ENCODE measurements around the gene UBALD2.
A peak's percentile ranks its signal among the peaks of the same experiment; 100 is the strongest.
"Not testable (repeated sequence)": the region's sequence is repeated elsewhere in the genome, so short reads cannot be mapped to it uniquely, and the experiment has no call there.

The UBALD2 gene

GRCh38 chr17:76246080-76247066, 18.8 kb upstream of the UBALD2 start:
- DNase-seq: no peak

DNA sequence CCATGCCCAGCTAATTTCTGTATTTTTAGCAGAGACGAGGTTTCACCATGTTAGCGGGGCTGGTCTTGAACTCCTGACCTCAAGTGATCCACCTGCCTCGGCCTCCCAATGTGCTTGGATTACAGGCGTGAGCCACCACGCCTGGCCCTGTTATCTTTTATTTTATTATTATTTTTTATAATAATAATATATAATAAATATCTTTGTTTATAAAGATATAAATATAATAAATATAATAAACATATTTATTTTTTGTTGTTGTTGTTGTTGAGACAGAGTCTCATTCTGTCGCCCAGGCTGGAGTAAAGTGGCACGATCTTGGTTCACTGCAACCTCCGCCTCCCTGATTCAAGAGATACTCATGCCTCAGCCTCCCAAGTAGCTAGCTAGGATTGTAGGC, 17.8 kb upstream of the UBALD2 start:
- no peak for DNase-seq

- DNase-seq: no peak
Observed at GRCh38 chr17:76248013-76248782, 16.9 kb upstream of the UBALD2 start.

DNA sequence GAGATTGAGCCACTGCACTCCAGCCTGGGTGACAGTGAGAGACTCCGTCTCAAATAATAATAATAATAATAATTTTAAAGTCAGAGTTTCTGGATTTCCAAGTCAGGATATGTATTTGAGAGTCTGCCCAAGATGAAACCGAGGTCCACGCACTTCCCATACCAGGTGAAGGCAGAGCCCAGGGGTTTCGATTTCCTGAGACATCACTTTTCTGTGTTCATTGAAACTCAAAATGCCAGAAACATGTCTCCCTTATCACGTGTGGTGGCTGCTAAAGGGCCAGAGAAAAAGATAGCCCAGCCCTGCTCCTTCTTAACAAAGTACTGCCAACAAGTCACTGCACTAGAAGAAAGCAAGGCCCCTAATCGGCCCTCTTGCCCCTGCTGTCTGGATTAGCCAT, 15.0 kb upstream of the UBALD2 start:
- no peak for DNase-seq

DNA sequence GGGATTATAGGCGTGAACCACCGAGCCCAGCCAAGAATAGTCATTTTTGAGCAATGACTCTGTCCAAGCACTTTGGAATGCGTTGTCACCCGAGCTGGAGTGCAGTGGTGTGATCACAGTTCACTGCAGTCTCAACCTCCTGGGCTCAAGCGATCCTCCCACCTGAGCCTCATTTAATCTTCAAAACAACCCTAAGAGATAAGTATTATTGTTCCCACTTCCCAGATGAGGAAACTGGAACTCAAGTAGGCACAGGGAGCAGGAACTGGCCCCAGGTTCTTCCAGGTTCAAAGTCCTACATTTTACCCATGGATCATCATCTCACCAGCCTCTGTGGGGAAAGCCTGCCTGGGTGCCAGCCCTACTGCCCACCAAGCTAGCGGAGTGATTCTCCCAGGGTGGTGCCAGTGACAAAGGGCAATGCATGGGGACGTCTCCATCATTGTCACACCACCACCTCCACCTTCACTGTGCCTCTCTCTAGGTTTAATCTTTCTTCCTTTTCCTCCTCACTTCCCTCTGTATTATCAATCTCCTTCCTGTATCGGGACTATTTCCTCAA, 13.6 kb upstream of the UBALD2 start:
- no peak for DNase-seq

GRCh38 chr17:76252040-76252954, 12.9 kb upstream of the UBALD2 start:
- no peak for DNase-seq

GRCh38 chr17:76252967-76253766, 12.0 kb upstream of the UBALD2 start:
- DNase-seq: not testable (repeated sequence)

GRCh38 chr17:76253841-76254240, 11.3 kb upstream of the UBALD2 start:
- DNase-seq: no peak

DNA sequence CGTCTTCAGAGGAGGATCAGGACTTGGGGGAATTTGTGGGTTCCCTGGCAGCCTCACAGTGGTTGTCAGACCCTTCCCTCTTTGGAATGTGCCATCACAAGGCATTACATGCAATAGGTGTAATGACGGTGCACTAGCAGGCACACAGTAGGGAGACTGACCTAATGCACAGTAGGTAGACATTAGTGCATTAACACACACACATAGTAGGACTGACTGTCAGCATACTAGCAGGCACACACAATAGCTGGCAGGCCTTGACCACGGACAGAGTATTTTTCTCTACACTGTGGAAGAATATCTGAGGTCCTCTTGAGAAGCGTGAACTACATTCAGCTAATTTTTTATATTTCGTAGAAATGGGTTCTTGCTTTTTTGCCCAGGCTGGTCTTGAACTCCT, 10.9 kb upstream of the UBALD2 start:
- DNase-seq: no peak

- no peak for DNase-seq
Observed at GRCh38 chr17:76255801-76256429, 9.2 kb upstream of the UBALD2 start.

GRCh38 chr17:76256430-76257050, 8.6 kb upstream of the UBALD2 start:
- DNase-seq: not testable (repeated sequence)

DNA sequence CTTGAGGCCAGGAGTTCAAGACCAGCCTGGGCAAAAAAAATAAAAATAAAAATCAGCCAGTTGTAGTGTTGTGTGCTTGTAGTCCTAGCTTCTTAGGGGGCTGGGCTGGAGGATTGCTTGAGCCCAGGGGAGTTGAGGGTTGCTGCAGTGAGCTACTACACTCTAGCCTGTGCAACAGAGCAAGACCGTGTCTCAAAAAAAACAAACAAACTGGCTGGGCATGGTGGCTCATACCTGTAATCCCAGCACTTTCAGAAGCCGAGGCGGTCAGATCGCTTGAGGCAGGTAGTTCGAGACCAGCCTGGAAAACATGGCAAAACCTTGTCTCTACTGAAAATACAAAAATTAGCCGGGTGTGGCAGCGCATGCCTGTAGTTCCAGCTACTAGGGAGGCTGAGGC, 4.9 kb upstream of the UBALD2 start:
- no peak for DNase-seq

DNA sequence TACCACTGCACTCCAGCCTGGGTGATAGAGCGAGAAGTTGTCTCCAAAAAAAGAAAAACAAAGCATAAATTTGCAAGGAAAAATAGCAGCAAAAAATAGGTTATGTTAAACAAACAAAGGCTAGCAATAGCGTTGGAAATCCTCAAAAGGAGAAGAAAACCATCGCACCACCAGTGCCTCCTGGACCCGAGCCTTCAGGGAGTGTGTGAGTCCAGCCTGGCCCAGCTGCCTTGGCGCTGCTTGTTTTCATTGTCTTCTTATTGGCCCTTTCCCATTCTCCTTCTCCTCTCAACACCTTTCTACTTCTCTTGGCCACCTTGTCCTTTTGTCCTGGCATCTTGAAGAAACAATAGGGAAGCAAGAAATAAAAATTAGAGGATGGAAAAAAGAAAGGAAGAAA, 4.5 kb upstream of the UBALD2 start:
- no peak for DNase-seq

DNA sequence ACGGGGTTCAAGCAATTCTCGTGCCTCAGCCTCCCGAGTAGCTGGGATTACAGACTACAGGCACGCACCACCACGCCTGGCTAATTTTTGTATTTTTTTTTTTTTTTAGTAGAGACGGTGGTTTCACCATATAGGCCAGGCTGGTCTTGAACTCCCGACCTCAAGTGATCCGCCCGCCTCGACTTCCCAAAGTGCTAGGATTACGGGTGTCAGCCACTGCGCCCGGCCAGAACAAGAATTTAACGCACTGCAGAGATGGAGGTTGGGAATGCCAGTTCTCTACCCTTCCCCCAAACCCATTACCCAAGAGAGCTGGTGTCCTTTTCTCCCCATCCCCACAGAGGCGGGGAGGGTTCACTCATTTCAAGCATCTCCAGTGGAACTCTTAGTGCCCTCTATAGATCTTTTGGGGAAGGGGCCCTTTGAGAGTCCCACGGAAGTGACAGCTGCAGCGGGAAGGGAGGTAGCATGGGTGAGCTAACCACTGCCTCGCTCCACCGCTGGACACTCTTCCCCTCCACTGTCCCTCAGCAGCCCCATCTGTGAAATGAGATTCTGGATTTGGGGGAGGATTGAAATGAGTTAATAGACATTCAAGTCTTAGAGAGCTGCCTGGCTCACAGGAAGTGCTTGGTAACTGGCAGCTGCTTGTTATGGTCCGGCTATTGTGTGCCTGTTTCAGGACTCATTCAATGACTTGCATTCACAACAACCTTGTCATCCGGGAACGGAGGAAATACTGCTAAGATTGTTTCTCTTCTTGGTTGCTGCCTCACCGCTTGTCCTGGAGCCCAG, 3.5 kb upstream of the UBALD2 start:
- no peak for DNase-seq

DNA sequence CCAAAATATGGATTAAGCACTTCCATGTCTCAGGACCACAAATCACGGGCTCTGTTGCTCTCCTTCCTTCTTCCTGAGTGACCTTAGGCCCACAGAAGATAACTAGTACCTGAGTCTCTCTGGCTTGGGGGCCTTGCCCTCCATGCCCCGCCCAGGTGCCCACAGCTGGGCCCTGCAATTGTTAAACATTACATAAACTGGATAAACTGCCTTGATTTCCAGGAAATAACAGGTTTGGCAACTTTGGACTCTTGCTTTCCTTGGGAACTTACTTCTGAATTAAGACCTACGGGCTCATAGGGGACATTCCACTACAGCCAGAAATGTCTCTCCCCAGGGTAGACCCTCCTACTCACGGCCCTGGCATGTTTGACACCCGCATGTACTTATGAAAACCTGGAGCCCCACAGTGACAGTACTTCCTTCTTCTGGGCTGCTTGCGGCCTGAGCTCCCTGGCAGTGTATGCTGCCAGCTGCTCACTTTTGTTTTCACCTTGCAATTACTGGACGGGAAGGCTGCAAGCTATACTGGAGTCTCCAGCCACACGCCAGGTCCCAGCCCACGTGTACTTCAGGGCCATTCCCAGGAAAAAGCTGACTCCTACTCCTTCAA, 2.3 kb upstream of the UBALD2 start:
- DNase-seq: no peak

- no peak for DNase-seq
Observed at GRCh38 chr17:76263896-76264295, 1.3 kb upstream of the UBALD2 start.

DNA sequence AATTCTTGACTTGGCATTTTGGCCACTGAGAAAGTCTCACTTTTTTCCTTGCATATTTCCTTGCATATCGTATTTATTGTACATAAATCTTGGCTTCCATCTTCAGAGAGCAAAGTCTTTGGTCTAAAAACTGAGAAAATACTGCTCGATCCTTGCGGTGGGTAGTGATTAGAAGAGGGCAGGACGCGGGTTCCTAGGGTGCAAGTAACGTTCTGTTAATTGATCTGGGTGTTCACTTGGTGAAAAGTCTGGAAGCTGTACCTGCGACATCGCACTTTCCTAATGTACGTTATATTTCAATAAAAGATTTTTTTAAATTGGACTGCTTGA, 758 bp upstream of the UBALD2 start:
- no peak for DNase-seq

GRCh38 chr17:76265624-76266243, 586 bp downstream of the UBALD2 start:
- DNase-seq: peak in 2 of 4 experiments; percentile 42 to 62

Measured in activated naive CD4-positive, alpha-beta T cell (primary cell).